Measurements from ENCODE around the gene ENTPD5.
"Not testable (repeated sequence)": the region's sequence is repeated elsewhere in the genome, so short reads cannot be mapped to it uniquely, and the experiment has no call there.

ENTPD5 gene

GRCh38 chr14:74018586-74019407, at the start of gene ENTPD5, which contains the start of gene BBOF1:
Gene ENTPD5 (minus strand): TSS chr14:74019288. CDS start chr14:73988102, 31,186 bp downstream.
Gene BBOF1 (plus strand): TSS chr14:74019349. CDS start chr14:74019479, 130 bp downstream.
- FAIRE-seq: no peak

DNA sequence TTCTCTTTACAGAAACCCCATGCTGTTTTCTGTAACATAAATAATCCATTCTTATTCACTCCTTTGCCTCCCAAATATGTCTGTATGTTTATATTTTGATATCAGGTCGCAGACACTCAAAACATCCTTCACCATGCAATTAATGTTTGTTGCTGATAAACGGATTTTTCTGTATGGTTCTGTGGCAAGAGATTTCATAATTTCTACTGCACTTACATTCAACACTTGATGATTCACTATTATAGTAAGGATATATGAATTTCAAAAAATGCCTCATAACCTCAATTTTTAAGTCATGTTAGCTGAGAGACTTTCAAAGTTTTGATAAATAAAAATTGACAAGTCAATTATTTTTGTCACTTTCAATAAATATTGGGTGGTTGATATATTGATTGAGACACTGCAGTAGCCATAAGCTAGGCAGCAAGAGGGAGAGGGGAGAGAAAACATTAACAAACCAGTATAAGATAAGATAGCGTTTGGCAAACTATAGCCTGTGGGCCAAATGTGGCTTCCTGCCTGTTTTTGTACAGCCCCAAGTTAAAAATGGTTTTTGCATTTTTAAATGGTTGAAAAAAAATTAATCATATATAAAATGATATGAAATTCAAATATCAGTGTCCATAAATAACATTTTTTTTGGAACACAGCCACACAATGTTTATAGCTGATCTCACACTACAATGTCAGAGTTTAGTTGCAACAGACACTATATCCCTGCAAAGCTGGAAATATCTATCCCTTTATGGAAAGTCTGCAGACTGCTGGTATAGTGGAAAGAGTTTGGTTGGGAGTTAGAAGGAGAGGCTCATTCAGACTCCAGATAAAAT, 46.9 kb upstream of the ENTPD5 start:
- FAIRE-seq: no peak

DNA sequence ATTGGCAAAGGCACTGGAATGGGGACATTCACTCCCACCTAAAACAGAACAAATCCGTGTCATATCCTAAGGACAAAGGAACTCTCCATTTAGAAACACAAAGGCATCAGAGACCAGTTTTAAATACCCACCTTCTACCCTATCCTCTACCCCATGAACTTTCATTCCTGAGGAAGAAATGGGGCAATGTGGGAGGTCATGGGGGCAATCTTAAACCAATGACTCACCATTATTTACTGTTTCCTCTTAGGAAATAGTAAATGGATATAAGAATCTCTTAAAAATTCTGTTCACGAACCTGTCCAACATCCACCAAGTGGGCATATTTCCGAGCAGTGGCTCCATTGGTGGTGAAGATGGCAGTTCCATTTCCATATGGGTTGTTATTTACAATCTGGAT, 45.8 kb upstream of the ENTPD5 start:
- FAIRE-seq: no peak

DNA sequence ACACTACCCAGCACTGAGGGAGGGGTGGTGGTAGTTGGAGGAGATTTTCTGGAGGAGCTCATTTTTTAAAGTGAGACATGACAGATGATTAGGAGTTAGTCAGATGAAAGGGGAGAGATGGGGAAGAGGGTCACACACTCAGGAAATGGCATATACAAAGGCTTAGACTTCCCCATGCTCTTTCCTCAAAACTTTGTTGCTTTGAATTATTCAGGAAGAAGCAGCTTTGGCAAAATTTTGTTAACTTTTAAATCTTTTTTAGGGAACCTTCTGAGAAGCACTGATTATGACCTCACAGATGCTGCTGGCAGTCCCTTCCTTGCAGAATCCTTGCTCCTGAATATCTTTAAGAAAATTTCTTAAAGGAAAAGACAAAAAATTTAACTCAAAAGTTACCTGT, 45.3 kb upstream of the ENTPD5 start:
- FAIRE-seq: no peak

DNA sequence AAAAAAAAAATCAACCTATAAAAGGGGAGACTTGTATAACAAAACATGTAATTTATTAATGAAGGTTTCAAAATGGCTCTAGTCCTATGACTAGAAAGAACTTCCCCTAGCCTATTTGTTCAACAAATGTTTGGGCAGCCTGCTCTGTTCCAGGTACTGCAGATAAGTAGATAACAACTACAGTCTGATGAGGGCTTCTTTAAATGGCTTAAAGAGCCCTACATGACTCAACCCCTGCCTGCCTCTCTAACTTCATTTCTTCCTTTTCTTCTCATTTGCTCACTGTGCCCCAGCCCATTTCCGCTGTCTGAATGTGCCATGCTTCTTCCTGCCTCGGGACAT, 43.7 kb upstream of the ENTPD5 start:
- FAIRE-seq: no peak

- no peak for FAIRE-seq
Observed at GRCh38 chr14:74049876-74050495, 30.9 kb upstream of the ENTPD5 start.

DNA sequence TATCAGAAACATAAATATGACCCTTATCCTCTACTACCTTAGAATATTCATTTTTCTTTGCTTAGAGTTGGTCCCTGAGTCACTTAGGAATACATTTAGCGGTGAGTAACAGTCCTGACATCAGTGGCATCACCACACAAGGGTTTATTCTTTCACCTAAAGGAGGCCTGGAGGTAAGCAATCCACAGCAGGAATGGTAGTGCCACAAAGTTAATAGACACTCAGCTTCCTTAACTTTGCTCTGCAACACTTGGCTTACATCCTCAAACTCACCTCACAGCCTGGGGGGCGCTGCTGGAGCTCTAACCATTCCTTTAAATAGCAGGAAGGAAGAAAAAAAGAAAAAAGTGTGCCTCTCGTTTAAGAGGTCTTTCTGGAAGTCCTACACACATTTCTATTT, 29.2 kb upstream of the ENTPD5 start:
- peak; percentile 56 for FAIRE-seq

DNA sequence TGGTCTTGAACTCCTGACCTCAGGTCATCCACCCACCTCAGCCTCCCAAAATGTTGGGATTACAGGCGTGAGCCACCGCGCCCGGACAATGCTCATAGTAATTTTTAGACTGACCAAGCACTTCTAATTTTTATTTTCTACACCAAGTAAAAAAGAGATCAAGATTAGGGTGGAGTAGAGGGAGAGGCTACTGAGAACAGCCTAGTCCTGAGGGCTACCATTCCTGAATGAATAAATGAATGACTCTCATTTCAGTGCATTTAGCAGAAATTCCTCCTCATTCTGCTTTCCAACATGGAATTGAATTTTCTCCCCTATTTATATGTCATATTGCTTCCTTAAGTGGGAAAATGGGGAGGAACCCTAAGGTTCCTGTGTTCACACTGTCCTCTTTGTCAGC, 26.4 kb upstream of the ENTPD5 start:
- FAIRE-seq: no peak

DNA sequence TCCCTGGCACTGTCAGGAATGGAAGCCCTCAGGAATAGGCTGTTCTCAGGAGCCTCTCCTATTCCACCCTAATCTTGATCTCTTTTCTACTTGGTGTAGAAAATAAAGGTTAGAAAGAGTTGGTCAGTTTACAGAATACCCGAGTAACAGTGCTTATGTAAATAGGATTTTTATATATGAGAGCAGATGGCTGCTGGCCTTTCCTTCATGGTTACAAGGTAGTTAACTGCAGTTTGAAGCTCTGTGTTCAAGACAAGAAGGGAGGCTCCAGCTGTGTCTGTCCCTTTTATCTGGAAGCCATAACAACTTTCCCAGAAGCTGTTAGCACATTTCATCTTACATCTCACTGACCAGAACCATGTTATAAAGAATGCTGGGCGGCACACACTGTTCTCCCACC, 23.2 kb upstream of the ENTPD5 start:
- FAIRE-seq: no peak

DNA sequence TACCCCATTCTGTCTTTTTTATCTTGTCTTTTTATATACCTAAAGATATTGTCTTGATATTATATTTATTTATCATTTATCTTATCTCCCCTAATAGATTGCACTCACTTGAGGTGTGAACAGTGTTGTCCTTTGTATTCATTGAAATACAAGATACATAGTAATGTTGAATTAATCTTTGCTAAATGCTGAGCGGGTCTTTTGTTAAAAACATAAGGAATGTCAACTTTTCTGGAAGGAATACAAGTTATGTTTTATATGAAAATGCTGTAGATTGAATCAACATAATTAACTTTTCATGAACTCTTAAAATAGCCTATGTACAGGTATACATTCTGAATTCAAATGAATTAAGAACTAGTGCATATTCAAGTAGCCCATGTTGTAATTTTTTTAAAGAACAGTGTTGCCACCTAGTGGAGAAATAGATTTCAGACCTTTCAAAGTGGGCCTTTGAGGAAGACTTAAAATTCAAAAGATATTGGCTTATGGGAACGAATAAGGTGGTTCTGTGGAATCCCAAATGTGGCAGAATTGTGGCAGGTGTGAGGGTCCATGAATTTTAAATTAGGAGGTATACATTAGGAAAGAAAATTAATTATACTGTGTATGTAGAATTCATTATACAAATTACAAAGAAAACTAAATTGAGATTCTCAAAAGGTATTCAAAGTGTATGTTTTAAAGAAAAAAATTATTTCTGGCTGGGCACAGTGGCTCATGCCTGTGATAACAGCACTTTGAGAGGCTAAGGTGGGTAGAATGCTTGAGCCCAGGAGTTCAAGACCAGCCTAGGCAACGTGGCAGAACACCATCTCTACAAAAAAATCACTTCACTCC, 19.2 kb upstream of the ENTPD5 start:
- FAIRE-seq: peak; percentile 97

DNA sequence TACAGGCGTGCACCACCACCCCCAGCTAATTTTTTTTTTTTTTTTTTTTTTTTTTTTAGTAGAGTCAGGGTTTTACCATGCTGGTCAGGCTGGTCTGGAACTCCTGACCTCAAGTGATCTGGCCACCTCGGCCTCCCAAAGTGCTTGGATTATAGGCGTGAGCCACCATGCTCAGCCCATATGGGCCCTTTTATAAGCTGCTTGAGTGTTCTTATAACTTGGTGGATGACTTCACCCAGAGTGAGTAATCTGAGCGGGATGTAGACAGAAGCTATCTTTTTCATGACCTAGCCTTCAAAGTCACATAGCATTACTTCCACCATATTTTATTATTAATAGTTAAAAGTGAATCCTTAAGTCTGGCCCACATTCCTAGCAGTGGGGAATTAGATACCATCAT, 16.5 kb upstream of the ENTPD5 start:
- no peak for FAIRE-seq

DNA sequence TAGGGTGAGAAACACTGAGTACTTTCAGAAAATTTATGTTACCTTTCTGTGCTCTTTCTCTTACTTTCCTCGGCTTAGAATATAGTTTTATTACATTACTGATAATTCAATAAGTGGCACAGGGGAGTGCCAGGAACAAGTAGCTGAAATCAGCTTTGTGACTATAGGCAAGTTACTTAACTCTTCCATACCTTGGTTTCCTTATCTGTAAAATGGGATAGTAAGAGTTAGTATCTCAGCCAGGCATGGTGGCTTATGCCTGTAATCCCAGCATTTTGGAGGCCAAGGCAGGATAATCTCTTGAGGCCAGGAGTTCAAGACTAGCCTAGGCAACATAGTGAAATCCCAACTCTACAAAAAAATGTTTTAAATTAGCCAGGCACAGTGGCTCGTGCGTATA, 15.5 kb upstream of the ENTPD5 start:
- FAIRE-seq: no peak

DNA sequence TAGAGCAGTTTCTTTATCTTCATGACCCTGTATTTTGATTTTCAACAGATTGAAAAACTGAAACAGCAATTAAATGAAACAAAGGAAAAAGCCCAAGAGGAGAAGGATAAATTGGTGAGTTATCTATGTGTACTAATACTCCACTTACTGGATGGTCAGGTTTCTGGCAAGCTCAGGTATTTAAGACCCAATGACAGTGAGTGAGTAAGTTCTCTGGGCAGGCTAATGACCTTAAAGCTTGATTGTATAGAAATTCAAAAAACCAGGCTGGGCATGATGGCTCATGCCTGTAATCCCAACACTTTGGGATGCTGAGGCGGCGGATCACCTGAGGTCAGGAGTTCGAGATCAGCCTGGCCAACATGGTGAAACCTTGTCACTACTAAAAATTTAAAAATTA, 10.0 kb upstream of the ENTPD5 start:
- no peak for FAIRE-seq

DNA sequence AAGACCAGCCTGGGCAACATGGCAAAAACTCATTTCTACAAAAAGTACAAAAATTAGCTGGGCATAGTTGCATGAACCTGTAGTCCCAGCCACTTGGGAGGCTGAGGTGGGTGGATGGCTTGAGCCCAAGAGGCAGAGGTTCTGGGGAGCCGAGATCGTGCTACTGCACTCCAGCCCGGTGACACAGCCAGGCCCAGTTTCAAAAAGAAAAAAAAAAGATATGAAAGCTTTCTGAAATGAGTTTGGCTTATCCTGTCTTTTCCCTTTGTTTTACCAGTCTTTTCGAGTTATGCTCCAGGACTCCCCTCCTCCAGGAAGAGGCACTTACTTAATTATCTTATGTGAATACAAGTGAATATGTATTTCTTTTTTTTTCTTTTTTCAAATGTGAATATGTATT, 3.3 kb upstream of the ENTPD5 start:
- FAIRE-seq: no peak

- FAIRE-seq: no peak
Observed at GRCh38 chr14:74019408-74020137, 485 bp upstream of the ENTPD5 start.

DNA sequence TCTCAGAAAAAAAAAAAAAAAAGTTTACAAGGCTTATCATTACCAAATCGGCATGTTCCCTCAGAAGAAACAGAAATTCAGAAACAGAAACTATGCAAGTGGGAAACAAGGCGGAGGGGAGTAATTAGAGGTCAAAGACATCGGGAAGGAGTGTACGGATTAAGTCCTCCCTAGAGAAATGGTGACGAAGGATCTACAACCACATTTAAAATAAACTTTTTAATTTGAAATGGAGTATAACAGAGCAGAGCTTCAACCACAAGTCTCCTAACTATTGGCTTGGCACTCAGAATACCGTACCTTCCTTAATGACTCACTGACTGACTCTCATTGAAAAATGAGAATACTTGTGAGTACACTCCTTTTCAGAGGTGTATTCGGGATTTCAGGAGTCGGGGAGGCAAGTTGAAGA, 908 bp downstream of the ENTPD5 start:
- FAIRE-seq: no peak

GRCh38 chr14:74015963-74016362, 3.1 kb downstream of the ENTPD5 start:
- no peak for FAIRE-seq

DNA sequence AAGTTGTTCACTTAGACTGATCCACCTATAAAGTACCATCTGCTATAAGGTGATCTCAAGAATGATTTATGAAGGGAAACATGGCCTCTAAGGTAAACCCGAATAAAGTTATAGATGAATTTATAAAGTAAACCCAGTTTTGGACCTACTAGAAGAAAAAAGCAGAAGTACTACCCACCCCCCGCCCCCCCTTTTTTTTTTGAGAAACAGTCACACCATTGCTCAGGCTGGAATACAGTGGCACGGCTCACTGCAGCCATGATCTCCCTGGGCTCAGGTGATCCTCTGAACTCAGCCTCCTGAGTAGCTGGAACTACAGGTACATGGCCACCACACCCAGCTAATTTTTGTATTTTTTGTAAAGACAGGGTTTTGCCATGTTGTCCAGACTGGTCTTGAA, 3.9 kb downstream of the ENTPD5 start:
- FAIRE-seq: no peak

GRCh38 chr14:74014299-74014698, 4.8 kb downstream of the ENTPD5 start:
- FAIRE-seq: no peak

GRCh38 chr14:74008843-74009499, 10.1 kb downstream of the ENTPD5 start:
- FAIRE-seq: no peak

DNA sequence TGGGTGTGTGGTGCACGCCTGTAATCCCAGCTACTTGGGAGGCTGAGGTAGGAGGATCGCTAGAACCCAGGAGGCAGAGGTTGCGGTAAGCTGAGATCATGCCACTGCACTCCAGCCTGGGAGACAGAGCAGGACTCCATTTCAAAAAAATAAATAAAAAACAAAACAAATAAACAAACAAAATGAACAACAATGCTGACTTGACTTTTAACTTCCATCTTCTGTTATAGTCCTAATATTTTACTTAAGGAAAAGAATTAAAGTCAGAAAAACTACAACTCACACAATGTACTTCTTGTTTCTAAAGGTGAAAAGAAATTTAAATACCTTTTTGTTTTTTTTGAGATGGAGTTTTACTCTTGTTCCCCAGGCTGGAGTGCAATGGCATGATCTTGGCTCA, 13.4 kb downstream of the ENTPD5 start:
- FAIRE-seq: not testable (repeated sequence)

- FAIRE-seq: no peak
Observed at GRCh38 chr14:73998726-73999125, 20.4 kb downstream of the ENTPD5 start.
